Stimulated activated CD4-positive, alpha-beta T cell treated with anti-CD3 and anti-CD28 coated beads, Interleukin-1b, Interleukin-23, amount 100 ng/mL, for 48 hours (primary cell): ENCODE data around the gene EPHA3.

Experiments
- DNase-seq: peaks from one replicate; pipeline ENCODE4 v3.0.0-alpha.2; 2020

The EPHA3 gene

GRCh38 chr3:89154416-89154815 is 47.0 kb downstream of the EPHA3 start:
- DNase-seq, result no peak

DNA sequence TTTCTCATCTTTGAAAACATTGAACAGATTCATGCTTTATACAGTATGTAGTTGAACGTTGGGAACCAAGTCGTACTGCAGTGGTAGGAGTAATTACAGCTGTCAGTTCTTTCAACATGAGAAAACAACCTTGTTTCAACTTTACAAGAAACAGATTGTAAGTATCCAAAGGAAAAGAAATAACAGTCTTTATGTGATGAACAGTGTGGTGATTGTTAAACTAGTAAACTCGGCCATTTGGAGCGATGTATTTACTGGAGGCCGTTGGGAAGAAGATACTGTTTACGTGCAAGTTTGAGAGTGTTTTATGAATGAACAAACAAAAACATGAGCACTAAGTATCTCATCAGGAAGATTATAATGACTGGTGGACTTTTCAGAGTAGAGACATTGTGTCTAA is 48.4 kb downstream of the EPHA3 start:
- no peak for DNase-seq

DNA sequence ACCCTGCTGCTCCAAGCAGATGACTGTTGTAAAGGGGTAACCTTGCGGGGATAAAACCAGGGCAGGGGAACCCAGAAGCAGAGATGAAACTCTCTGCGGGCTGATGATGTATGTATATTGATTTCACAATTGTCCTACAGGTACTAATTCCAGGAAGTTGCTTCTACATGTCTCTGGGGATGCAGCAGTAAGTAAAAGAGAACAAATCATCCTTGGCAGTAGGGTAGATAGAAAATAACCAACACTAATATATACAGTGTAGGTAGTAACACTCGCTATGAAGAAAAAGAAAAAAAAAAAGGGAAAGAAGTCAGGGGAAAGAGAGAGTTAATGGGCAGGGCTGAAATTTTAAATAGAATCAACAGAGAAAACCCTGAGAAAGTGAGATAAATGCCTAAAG is 50.2 kb downstream of the EPHA3 start:
- no peak for DNase-seq

DNA sequence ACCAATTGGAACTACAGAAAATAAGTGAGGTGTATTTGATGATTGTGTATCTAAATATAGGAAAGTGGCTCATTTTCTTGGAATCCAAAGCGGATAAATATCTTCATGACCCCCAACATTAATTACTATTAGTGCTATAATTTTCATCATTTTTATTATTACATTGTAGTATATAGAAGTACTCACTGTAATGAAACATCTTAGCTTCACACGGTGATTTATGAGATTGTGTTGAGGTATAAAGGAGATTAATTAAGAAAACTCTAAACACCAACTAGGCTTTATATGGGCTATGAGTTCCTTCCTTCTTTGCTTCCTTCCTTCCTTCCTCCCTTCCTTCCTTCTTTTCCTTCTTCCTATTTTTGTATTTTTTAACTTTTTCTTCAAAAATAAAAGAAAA is 52.2 kb downstream of the EPHA3 start:
- no peak for DNase-seq

DNA sequence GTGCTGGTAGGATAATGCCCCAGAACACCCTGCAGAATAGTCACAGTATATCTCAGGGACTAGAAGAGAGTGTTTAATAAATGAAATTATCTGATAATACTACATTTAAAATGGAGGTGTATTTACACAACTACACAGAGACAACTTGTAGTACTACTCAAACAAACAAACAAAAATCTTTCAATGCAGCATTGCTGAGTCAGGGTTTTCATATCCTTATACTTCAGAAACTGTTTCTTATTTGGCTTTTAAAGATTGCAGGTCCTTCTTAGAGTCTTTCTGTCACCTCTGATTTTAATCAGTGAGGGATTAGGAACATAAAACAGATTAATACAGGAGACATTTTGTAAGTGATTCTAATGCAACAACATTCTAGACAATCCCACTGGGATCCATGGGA is 57.4 kb downstream of the EPHA3 start:
- no peak for DNase-seq

- DNase-seq, result no peak
Measured at GRCh38 chr3:89165636-89166263, 58.3 kb downstream of the EPHA3 start.

DNA sequence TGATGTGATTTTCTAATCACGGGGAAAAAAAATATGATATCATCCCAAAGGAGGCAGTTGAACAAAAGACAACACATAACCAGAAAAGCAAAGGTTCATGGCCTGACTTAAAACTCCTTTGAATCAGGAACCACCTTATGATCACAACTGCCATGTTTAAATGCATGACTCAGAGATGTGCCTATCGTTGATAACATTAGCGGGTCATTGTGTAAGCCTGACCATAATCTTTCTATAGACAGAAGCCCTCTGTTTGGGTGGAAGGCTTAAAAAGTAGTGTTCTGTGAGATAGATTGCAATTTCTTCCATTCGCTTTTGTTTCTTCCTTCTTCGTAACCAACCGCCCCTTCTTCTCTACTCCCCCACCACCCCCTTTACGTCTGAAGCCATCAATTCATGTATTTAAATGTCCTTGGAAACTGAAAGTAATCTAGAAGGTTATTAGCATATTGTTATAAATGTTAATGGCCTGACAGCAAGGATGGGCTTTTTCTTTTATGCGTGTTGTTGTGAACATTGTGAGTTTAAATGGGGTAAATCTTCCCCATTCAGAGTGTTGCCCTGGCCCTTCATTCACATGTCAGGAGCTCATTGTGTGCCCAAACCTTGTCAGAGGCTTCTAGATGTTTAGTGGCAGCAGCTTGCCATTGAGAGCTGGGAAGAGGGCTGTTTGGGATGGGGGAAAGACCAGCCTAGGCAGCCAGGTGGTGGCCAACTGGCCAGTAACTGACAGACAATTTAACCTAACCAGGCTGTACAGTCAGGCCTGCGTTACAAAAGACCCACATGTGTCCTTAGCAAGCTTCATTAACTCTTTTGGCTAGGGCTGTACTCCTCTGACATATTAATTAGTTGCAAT is 64.5 kb downstream of the EPHA3 start:
- DNase-seq, result no peak

- DNase-seq, result no peak
Measured at GRCh38 chr3:89173546-89173945, 66.1 kb downstream of the EPHA3 start.

DNA sequence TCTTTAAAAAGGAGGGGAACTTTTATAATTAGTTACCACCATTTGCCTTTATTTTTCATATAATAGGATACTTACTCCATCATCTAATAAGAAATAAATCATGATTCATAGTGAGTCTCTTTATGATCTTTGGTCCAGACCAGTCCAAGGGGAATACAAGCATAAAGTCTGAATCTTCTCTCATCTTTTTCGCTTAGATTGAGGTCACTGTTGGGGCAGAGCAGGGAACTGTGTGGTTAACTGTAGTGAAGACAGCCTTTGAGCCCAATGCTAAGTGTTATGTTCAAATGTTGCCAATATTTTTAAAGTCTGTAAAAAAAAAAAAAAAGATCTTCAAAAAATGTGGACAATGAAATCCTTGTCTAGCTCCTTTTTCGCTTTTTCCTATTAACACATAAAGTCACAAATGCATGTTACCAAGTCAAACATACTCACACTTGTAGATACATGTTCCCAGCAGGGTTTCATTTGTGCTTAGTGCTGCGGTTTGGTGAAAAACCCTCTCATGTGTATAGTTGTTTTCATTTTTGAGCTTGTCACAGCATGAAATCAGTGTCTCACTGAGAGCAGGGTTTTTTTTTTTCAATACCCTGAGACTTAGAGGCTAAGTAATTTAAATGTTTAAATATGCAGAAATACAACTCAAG is 72.1 kb downstream of the EPHA3 start:
- DNase-seq, result no peak

DNA sequence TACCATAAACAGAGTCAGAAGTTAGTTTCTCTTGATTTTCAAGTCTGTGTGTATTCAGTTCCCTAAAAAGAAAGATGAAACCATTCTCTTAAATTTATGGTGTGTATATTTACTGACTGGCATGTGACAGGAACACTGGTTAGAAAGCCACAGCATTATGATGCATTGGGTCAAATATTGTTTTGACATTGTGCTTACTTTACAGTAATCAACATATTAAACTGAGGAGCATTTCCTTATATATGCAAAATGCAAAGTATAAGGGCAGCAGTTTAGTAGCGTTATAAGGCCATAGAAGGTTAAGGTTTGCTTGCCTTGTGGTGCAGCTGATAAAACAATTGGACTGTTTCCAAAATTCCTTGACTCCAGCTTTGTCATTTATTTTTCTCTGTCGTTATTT is 72.9 kb downstream of the EPHA3 start:
- no peak for DNase-seq

GRCh38 chr3:89182056-89182455 is 74.6 kb downstream of the EPHA3 start:
- DNase-seq, result no peak

- no peak for DNase-seq
Measured at GRCh38 chr3:89184151-89184995, 77.0 kb downstream of the EPHA3 start.

GRCh38 chr3:89186456-89186855 is 79.0 kb downstream of the EPHA3 start:
- no peak for DNase-seq

DNA sequence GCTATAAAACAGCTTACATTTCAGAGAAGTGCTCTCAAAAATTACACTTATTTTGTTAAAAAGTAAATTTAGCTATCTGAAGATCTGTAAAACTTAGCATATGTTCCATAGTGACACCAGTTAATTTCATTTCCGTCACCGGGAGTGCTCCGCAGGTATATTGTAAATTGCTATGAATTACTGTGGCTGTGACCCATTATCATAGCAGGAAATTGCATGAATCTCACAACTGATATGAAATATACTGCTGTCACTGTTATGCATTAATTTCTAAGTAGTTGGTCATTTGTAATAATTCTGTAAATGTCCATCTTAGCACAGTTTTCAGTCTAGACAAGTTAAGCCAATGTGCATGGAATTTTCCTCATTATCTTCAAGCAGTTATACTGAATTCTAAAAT is 91.2 kb downstream of the EPHA3 start:
- DNase-seq, result no peak

GRCh38 chr3:89212619-89213018 is 105.2 kb downstream of the EPHA3 start:
- no peak for DNase-seq

DNA sequence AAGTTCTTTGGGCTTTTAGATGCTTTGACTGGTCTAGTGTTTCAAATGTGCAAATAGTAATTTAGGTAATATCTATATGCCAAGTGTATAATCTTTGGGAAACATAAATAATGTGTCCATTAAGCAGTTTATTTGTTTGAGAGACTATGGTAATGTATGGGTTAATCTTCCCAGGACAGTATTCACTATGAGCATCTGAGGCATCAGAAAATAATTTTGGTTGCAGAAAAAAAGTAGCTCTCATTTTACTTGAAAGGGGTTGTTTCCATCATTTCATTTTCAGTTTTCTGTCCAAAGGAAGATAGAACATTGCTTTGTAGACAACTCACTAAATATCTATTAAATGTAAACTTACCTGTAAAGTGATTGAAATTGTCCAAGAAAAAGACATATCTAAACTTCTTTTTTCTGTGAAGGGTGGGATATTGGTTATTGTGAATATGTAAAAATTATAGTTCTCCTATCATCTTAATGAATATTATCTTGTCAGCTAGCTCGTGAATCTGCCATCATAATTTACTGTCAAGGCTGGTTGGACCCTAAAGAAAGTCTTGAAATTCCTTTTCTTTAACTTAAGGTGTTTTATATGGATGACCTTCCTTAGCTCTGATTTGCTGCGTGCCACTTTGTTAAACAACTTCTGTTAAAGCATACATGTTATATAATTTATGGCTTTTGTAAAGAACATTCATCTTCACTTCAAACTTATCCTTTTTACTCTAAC is 108.8 kb downstream of the EPHA3 start:
- no peak for DNase-seq

GRCh38 chr3:89217148-89217685 is 109.8 kb downstream of the EPHA3 start:
- no peak for DNase-seq

DNA sequence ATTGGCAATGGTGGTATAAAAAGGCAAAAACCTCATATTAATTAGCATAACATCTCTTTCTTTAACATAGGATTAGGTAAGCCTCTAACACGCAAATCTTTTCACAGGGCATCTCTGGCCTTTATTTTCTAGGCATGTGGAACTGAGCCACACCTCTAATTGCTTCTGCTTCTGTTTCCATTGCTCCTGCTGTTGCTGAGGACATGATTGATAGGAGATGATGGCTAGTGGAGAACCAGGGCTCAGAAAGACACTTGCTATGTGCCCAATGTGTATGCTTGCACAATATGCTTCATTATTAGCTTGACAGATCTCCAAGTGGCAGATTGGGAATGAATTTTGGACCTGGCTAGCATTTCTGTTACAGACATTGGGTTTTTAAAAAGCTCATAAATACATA is 114.5 kb downstream of the EPHA3 start:
- no peak for DNase-seq

DNA sequence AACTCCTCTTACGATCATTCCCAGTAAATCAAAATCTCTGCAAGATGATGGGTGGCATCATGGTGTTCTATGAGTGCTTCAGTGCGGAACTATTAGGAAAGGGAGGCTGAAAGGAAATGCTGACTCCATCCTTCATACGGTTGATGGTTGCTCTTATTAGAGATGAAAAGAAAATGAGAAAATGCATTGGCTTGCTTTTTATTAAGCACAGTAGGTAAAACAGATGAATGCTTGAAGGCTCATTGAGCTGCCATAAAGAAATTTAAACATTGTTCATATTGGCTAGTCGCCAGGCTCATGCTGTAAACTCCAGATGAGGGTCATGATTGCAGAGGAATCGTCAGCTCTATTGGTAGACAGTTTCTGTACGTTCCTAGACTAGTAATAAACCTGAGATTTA is 115.8 kb downstream of the EPHA3 start:
- no peak for DNase-seq

GRCh38 chr3:89227218-89227617 is 119.8 kb downstream of the EPHA3 start:
- DNase-seq, result no peak

DNA sequence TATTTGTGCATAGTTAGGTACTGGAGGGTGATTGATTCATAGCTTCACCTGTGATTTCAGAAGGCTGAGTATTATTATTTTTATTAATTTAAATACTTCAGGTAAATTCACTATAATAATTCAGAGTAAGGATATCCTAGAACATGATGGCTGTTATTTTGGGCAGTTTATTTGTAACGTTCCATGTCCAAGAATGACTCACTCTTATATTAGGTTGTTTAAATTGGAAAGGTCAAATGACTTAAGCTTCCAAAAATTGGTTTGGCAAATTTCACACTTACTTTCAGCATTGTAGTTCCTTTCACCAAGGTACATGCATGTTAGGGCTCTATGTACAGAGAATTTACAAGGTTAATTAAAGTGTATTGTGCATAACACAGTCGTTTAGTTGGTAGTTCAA is 120.2 kb downstream of the EPHA3 start:
- no peak for DNase-seq

DNA sequence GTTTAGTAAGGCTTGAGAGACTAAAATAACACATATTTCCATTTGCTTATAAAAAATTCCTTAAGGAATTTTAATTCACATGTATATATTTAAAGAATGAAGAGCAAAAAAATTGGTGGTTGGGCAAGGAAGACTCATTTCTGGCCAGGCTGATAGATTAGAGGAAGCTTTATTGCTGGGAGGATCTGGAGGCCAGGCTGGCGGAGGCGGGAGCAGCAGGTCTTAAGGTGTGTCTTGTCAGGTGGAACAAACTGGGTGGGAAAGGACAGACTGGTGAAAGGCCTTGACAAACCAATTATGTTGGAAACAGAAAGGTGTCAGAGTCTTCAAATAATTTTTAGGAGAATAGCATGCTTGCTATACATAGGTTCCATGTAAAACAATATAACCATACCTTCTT is 124.7 kb downstream of the EPHA3 start:
- no peak for DNase-seq
